CD4-positive, alpha-beta T cell treated with Interleukin-12 subunit alpha and Interleukin-12 subunit beta, for 1 hour (primary cell): Measurements from ENCODE around the gene NIN.

Experiments
- DNase-seq: peaks from one replicate; pipeline ENCODE4 v3.0.0-alpha.2; 2020

NIN gene

GRCh38 chr14:50837271-50837670, 6.3 kb upstream of the NIN start:
- no peak for DNase-seq

GRCh38 chr14:50836515-50836914, 5.6 kb upstream of the NIN start:
- DNase-seq: no peak

- peak; percentile 43 for DNase-seq
Observed at GRCh38 chr14:50835280-50835679, 4.3 kb upstream of the NIN start.

- no peak for DNase-seq
Observed at GRCh38 chr14:50834802-50835276, 3.9 kb upstream of the NIN start.

- no peak for DNase-seq
Observed at GRCh38 chr14:50832935-50833630, 2.1 kb upstream of the NIN start.

GRCh38 chr14:50831726-50832168, 785 bp upstream of the NIN start:
- DNase-seq: no peak

- DNase-seq: peak; percentile 66
Observed at GRCh38 chr14:50830044-50830931, 674 bp downstream of the NIN start.

- no peak for DNase-seq
Observed at GRCh38 chr14:50829489-50830043, 1.4 kb downstream of the NIN start.

- no peak for DNase-seq
Observed at GRCh38 chr14:50828721-50829488, 2.1 kb downstream of the NIN start.

- DNase-seq: no peak
Observed at GRCh38 chr14:50826681-50827080, 4.3 kb downstream of the NIN start.

GRCh38 chr14:50825307-50825706, 5.7 kb downstream of the NIN start:
- no peak for DNase-seq

- DNase-seq: peak; percentile 34
Observed at GRCh38 chr14:50823762-50824636, 7.0 kb downstream of the NIN start.

- no peak for DNase-seq
Observed at GRCh38 chr14:50823051-50823761, 7.8 kb downstream of the NIN start.

GRCh38 chr14:50822501-50823042, 8.4 kb downstream of the NIN start:
- DNase-seq: no peak

GRCh38 chr14:50821510-50822464, 9.2 kb downstream of the NIN start:
- peak; percentile 70 for DNase-seq

GRCh38 chr14:50820786-50821509, 10.0 kb downstream of the NIN start:
- DNase-seq: no peak

GRCh38 chr14:50819303-50819702, 11.7 kb downstream of the NIN start:
- peak; percentile 36 for DNase-seq

GRCh38 chr14:50816395-50817047, 14.4 kb downstream of the NIN start:
- DNase-seq: no peak
